OCI-LY3 (cell line): Measurements from ENCODE around the gene ELMO2.

ENCODE experiments used
- H2AFZ ChIP-seq: fragments of 200-600, 300-600 bp; shearing (Covaris generic); 2 replicates; pipeline ENCODE4 v1.6.0; 2014; ENCODE audit warnings: antibody characterized with exemption, low read depth, low read length
- H3K27ac ChIP-seq: fragments of 200-600, 300-600 bp; sonication (generic); 2 replicates; pipeline ENCODE4 v1.5.1; 2014; ENCODE audit warnings: mild to moderate bottlenecking, low read length, moderate library complexity, mixed read lengths
- H3K27me3 ChIP-seq: fragments of 200-600, 300-600 bp; sonication (generic); 2 replicates; pipeline ENCODE4 v1.6.1; 2014; ENCODE audit warnings: low read depth, low read length, mixed read lengths
- H3K36me3 ChIP-seq: fragments of 200-600, 300-600 bp; sonication (generic); replicated peaks from 2 replicates; pipeline ENCODE3; 2014; ENCODE audit warnings: low read depth, low read length, mixed read lengths
- H3K4me1 ChIP-seq: fragments of 300-600, 200-600 bp; sonication (generic); 2 replicates; pipeline ENCODE4 v1.6.1; 2014; ENCODE audit warnings: low read length, mixed read lengths
- H3K4me2 ChIP-seq: fragments of 200-600, 300-600 bp; sonication (generic); 2 replicates; pipeline ENCODE4 v1.6.1; 2014; ENCODE audit warnings: low read length, mixed read lengths
- H3K4me3 ChIP-seq: fragments of 300-600, 200-600 bp; sonication (generic); 2 replicates; pipeline ENCODE4 v1.5.1; 2014; ENCODE audit warnings: antibody characterized with exemption, mild to moderate bottlenecking, low read length, moderate library complexity
- H3K79me2 ChIP-seq: fragments of 300-600, 200-600 bp; shearing (Covaris generic); 2 replicates; pipeline ENCODE4 v1.6.1; 2014; ENCODE audit warnings: mild to moderate bottlenecking, low read length, mixed read lengths
- H3K9ac ChIP-seq: fragments of 300-600, 200-600 bp; shearing (Covaris generic); 2 replicates; pipeline ENCODE4 v1.6.0; 2014; ENCODE audit warnings: mild to moderate bottlenecking, low read length, moderate library complexity
- H3K9me3 ChIP-seq: fragments of 200-600, 300-600 bp; shearing (Covaris generic); 2 replicates; pipeline ENCODE4 v1.6.1; 2014; ENCODE audit warnings: low read length, mixed read lengths; ENCODE audit not compliant: insufficient read depth
- H4K20me1 ChIP-seq: fragments of 200-600, 300-600 bp; sonication (generic); 2 replicates; pipeline ENCODE4 v1.6.1; 2016; ENCODE audit warnings: low read length, mixed read lengths; ENCODE audit not compliant: insufficient read depth
- EZH2phosphoT487 ChIP-seq: fragments of 200-600 bp; shearing (Covaris generic); IDR thresholded peaks from 2 replicates; pipeline ENCODE4 v1.6.1; 2018; ENCODE audit warnings: antibody characterized with exemption, mixed run types, low read depth
- TF ChIP-seq, protein P1 (sequence below): fragments of 200-600, 300-600 bp; sonication (generic); IDR thresholded peaks from 2 replicates; pipeline ENCODE4 v1.5.1; 2014; ENCODE audit warnings: antibody characterized with exemption, low read length, low read depth

ELMO2 gene

DNA sequence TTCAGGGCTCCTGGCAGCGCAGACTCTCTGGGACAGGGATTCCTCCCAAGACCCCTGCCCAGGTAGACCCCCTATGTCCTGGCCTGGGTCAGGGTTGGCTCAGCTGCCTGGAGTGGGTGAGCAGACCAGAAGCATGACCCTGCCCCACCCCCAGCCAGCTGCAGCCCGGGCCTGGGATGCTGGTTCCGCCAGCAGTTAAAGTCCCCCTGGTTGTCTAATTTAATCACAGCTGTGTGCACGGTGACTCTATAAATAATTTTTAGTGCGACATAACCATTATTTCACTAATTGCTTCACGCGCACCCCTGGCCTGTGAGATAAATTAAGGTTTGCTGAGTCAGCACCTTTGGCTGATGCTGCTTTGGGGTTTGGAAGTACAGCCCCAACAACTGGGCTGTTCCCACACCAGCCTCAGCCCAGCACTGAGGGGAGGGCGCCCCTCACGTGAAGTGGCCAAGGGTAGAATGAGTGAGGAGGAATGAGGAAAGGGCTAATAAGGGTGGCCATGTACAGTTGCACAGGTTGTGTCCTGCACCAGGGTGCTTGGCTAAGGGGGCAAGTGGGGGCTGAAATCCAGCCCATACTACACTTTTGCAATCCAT, 72.0 kb downstream of the ELMO2 start:
- H3K4me1 ChIP-seq: no peaks in the 10 kb centered on the region
- H3K27ac ChIP-seq: no peak overlapping the region
- H3K9ac ChIP-seq: no peak overlapping the region
- TF ChIP-seq, protein P1, sequence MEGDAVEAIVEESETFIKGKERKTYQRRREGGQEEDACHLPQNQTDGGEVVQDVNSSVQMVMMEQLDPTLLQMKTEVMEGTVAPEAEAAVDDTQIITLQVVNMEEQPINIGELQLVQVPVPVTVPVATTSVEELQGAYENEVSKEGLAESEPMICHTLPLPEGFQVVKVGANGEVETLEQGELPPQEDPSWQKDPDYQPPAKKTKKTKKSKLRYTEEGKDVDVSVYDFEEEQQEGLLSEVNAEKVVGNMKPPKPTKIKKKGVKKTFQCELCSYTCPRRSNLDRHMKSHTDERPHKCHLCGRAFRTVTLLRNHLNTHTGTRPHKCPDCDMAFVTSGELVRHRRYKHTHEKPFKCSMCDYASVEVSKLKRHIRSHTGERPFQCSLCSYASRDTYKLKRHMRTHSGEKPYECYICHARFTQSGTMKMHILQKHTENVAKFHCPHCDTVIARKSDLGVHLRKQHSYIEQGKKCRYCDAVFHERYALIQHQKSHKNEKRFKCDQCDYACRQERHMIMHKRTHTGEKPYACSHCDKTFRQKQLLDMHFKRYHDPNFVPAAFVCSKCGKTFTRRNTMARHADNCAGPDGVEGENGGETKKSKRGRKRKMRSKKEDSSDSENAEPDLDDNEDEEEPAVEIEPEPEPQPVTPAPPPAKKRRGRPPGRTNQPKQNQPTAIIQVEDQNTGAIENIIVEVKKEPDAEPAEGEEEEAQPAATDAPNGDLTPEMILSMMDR: no peak
- no peak for TF ChIP-seq EZH2phosphoT487
- no peak overlapping the region for H3K4me2 ChIP-seq
- H3K9me3 ChIP-seq: no peaks in the 10 kb centered on the region
- H3K27me3 ChIP-seq: peaks cover 65% of the 10 kb centered on the region
- no peak overlapping the region for H3K4me3 ChIP-seq
- no peaks in the 10 kb centered on the region for H3K36me3 ChIP-seq
- H4K20me1 ChIP-seq: no peaks in the 10 kb centered on the region
- H3K79me2 ChIP-seq: no peaks in the 10 kb centered on the region
- H2AFZ ChIP-seq: no peak overlapping the region

DNA sequence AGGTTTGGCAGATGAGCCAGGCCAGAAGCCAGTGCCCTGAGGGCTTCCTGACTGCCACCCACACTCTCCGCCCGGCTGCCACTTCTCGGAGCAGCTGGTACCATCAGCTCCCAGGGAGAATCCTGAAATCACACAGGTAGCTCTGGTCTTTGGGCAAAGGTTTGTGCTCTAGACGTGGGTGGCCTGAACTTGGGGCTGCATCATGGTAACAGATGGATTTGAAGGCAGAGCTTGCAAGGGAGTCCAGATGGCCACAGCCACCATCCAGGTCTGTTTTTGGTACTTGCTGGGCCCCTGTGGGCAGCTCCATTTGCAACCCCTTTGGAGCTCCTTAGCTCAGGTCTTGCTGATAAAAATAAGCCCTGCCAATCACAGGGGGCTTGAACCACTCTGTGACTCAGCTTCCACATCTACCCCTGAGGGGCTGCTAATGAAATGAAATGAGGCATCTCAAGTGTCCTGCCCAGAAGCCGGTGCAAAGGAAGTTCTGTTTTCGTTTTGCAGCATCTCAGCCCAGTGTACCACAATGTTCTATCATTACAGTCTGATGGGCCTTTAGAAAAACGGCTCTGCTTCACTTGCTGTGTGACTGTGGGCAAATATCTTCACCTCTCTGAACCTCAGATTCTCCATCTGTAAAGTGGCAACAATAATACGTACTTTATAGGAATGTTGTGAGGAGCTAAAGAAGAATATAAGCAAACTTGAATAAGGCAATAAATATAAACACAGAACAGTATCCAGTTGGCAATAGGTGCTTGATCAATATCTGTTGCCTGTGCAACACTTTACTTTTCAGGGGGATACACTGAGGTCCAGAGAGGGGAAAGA, 73.0 kb downstream of the ELMO2 start:
- H3K27me3 ChIP-seq: peaks cover 55% of the 10 kb centered on the region
- no peak overlapping the region for H3K27ac ChIP-seq

DNA sequence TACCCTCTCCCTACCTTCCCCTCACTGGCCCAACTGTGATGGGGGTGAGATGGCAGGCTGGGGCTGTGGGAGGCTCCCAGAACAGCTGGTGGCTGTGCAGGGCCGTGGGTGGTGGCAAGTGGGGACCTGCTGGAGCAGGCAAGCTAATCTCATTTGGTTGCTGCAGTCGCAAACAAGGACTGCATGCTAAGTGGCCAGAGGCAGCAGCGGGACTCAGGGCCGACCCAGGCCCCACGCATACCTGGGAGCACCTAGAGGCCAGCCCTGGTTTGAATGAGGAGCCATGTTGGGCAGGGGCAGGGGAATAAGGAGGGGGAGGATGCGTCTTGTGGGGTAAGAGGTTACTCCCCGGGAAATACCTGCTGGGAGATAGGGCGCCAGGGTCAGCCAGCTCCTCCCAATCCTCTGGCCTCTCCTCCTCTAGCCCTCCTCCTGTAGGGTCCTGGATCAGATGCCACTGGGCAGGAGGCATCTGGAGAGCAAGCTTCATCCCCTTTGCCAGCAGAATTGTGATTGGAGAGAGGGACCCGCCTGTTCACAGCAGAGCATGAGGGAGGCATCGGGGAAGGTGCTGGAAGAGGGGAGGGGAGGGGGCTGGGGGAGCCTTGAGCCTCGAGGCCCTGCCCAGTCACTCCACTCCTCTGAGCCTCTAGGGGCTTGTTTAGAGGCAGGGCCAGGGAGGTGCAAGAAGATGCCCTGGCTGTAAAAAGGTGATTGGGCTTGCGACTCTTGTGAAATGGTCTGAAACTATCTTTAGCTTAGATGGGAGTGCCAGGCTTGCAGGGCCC, 73.8 kb downstream of the ELMO2 start:
- no peaks in the 10 kb centered on the region for H3K36me3 ChIP-seq
- no peak overlapping the region for H3K4me2 ChIP-seq
- H3K27ac ChIP-seq: no peak overlapping the region

More for the DNA sequence above, 73.0 kb downstream of the ELMO2 start:
- no peak overlapping the region for H3K4me3 ChIP-seq
- no peaks in the 10 kb centered on the region for H3K4me1 ChIP-seq
- no peaks in the 10 kb centered on the region for H3K36me3 ChIP-seq
- no peak overlapping the region for H3K4me2 ChIP-seq
- no peak for TF ChIP-seq EZH2phosphoT487
- TF ChIP-seq, protein P1: no peak
- H4K20me1 ChIP-seq: no peaks in the 10 kb centered on the region
- no peaks in the 10 kb centered on the region for H3K9me3 ChIP-seq
- H3K79me2 ChIP-seq: no peaks in the 10 kb centered on the region
- no peak overlapping the region for H3K9ac ChIP-seq
- H2AFZ ChIP-seq: no peak overlapping the region

More for the DNA sequence above, 73.8 kb downstream of the ELMO2 start:
- Histone ChIP-seq H3K9me3 (no peaks in the 10 kb centered on the region), H3K4me3 (no peak overlapping the region), H3K4me1 (no peaks in the 10 kb centered on the region), H4K20me1 (no peaks in the 10 kb centered on the region), H3K9ac (no peak overlapping the region), H3K79me2 (no peaks in the 10 kb centered on the region), H2AFZ (no peak overlapping the region), H3K27me3 (peaks cover 48% of the 10 kb centered on the region)
- no peak for TF ChIP-seq EZH2phosphoT487
- TF ChIP-seq, protein P1: no peak
